ENCODE measurements around the gene STAT4. TPM values are rescaled to one million over a fixed set of nuclear protein-coding genes. Genes with fewer than 3 reads are reported as not detected.

The STAT4 gene
- total and polyA plus RNA-seq, 4 donors, result 0.85 to 7.9 (median 3.2) TPM

DNA sequence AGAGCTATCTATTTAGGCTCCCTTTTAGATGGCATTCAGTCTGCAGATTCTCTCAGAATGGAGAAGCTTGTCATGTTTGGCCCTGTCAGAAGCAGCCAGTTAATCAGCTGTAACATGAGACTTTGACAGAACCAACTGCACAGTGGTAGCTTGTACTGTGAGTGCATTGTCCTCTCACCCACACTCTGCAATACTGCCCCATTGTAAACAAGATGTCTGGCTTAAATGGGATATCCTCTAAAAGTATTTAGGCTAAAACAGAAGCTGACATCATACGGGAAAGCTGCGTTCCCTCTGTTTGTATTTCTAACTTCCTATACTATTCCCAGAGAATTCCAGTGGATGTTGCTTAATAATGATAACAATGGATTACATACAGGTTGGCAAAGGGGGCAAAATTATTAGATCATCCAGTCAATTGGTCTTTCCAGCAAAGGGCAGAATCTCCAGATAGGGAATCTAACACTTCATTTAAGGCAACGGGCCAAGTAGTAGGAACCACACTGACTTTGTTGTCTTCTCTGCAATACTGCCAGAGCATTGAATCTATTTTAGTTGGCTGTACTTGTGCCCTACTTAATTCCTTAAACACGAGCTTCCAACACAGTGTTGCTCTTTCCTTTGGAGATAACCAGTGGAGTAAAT lies 15.4 kb upstream of the STAT4 start (continued):
- TF ChIP-seq, protein P1, sequence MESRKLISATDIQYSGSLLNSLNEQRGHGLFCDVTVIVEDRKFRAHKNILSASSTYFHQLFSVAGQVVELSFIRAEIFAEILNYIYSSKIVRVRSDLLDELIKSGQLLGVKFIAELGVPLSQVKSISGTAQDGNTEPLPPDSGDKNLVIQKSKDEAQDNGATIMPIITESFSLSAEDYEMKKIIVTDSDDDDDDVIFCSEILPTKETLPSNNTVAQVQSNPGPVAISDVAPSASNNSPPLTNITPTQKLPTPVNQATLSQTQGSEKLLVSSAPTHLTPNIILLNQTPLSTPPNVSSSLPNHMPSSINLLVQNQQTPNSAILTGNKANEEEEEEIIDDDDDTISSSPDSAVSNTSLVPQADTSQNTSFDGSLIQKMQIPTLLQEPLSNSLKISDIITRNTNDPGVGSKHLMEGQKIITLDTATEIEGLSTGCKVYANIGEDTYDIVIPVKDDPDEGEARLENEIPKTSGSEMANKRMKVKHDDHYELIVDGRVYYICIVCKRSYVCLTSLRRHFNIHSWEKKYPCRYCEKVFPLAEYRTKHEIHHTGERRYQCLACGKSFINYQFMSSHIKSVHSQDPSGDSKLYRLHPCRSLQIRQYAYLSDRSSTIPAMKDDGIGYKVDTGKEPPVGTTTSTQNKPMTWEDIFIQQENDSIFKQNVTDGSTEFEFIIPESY (IDR thresholded peaks at IDR 0.05), result peak; percentile 53
- peak; percentile 92 for TF ChIP-seq FOXA1 (IDR thresholded peaks at IDR 0.05)

DNA sequence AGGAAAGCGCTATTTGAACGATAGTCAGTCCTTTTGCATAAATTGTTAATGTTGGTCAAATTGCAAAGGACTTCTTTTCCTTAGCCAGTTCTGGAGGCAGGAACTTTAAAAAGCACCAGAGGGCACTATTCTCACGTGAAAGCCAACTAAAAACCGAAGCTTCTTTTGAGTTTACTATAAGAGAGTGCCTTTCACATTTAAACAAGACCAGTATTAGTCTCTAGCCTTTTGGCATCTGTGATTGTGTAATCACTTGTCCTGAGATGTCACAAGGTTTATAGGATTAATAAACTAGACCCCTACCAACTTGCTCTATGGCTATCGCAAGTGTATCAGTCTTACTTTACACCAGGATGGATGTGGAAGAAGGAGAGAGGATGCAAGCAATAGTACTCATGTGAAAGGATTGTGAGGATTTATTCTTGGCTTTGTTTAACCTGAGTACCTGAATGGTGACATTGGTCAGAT lies 14.4 kb upstream of the STAT4 start:
- H3K27ac ChIP-seq (ENCODE audit: low read depth in 1 of 2, low read length in 2 of 2), result peak overlapping the region; percentile 45 to 48
- no peaks in the 10 kb centered on the region for H3K27me3 ChIP-seq (ENCODE audit: control insufficient read depth in 4 of 4, insufficient read depth in 4 of 4, low read length in 3 of 4)
- no peak overlapping the region for H3K4me3 ChIP-seq (ENCODE audit: low read depth in 1 of 3, low read length in 3 of 3)
- H3K9me3 ChIP-seq (ENCODE audit: control insufficient read depth in 4 of 4, low read length in 3 of 4), result no peaks in the 10 kb centered on the region
- H3K4me1 ChIP-seq (ENCODE audit: control insufficient read depth in 4 of 4, insufficient read depth in 4 of 4, low read length in 3 of 4), result peaks cover 12 to 44% (median 32%) of the 10 kb centered on the region in 4 donors
- TF ChIP-seq TAF1 (conservative IDR thresholded peaks at IDR 0.05), result no peak
- TF ChIP-seq, protein P2, sequence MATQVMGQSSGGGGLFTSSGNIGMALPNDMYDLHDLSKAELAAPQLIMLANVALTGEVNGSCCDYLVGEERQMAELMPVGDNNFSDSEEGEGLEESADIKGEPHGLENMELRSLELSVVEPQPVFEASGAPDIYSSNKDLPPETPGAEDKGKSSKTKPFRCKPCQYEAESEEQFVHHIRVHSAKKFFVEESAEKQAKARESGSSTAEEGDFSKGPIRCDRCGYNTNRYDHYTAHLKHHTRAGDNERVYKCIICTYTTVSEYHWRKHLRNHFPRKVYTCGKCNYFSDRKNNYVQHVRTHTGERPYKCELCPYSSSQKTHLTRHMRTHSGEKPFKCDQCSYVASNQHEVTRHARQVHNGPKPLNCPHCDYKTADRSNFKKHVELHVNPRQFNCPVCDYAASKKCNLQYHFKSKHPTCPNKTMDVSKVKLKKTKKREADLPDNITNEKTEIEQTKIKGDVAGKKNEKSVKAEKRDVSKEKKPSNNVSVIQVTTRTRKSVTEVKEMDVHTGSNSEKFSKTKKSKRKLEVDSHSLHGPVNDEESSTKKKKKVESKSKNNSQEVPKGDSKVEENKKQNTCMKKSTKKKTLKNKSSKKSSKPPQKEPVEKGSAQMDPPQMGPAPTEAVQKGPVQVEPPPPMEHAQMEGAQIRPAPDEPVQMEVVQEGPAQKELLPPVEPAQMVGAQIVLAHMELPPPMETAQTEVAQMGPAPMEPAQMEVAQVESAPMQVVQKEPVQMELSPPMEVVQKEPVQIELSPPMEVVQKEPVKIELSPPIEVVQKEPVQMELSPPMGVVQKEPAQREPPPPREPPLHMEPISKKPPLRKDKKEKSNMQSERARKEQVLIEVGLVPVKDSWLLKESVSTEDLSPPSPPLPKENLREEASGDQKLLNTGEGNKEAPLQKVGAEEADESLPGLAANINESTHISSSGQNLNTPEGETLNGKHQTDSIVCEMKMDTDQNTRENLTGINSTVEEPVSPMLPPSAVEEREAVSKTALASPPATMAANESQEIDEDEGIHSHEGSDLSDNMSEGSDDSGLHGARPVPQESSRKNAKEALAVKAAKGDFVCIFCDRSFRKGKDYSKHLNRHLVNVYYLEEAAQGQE (IDR thresholded peaks at IDR 0.05), result no peak
- TF ChIP-seq JUND (IDR thresholded peaks at IDR 0.05), result no peak
- TF ChIP-seq, protein P3, sequence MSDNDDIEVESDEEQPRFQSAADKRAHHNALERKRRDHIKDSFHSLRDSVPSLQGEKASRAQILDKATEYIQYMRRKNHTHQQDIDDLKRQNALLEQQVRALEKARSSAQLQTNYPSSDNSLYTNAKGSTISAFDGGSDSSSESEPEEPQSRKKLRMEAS (IDR thresholded peaks at IDR 0.05), result no peak
- TF ChIP-seq, protein P4, sequence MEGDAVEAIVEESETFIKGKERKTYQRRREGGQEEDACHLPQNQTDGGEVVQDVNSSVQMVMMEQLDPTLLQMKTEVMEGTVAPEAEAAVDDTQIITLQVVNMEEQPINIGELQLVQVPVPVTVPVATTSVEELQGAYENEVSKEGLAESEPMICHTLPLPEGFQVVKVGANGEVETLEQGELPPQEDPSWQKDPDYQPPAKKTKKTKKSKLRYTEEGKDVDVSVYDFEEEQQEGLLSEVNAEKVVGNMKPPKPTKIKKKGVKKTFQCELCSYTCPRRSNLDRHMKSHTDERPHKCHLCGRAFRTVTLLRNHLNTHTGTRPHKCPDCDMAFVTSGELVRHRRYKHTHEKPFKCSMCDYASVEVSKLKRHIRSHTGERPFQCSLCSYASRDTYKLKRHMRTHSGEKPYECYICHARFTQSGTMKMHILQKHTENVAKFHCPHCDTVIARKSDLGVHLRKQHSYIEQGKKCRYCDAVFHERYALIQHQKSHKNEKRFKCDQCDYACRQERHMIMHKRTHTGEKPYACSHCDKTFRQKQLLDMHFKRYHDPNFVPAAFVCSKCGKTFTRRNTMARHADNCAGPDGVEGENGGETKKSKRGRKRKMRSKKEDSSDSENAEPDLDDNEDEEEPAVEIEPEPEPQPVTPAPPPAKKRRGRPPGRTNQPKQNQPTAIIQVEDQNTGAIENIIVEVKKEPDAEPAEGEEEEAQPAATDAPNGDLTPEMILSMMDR (IDR thresholded peaks at IDR 0.05; ENCODE audit: low read depth, low read length, missing input control), result peak; percentile 70
- TF ChIP-seq, protein P1 (IDR thresholded peaks at IDR 0.05), result no peak
- TF ChIP-seq RAD21 (IDR thresholded peaks at IDR 0.05), result peak; percentile 92 to 97
- TF ChIP-seq YY1 (IDR thresholded peaks at IDR 0.05), result no peak
- TF ChIP-seq NR2F2 (IDR thresholded peaks at IDR 0.05), result no peak
- no peak for TF ChIP-seq EGR1 (IDR thresholded peaks at IDR 0.05; ENCODE audit: low read depth in 2 of 2)
- no peak for TF ChIP-seq HNF4A (conservative IDR thresholded peaks at IDR 0.05)
- TF ChIP-seq SP1 (IDR thresholded peaks at IDR 0.05), result no peak
- TF ChIP-seq, protein P5, sequence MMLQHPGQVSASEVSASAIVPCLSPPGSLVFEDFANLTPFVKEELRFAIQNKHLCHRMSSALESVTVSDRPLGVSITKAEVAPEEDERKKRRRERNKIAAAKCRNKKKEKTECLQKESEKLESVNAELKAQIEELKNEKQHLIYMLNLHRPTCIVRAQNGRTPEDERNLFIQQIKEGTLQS (IDR thresholded peaks at IDR 0.05), result no peak
- 22% methylated on average over 5 of the region's 5 CpGs for WGBS
- H3K9ac ChIP-seq (ENCODE audit: low read depth in 1 of 2, low read length in 2 of 2), result no peak overlapping the region
- no peaks in the 10 kb centered on the region for H3K36me3 ChIP-seq (ENCODE audit: control insufficient read depth in 4 of 4, insufficient read depth in 3 of 4, low read depth in 1 of 4, low read length in 3 of 4)
- no peak for DNase-seq (ENCODE audit: low spot score)

Measured in liver (tissue), 9 donors.